HEK293T (cell line): ENCODE results near the gene GALC.

Experiments used
- ELF4 ChIP-seq: fragments of 450-650 bp; IDR thresholded peaks from 2 replicates; pipeline ENCODE4 v1.6.1; 2017; ENCODE audit warnings: antibody characterized with exemption
- TARDBP ChIP-seq: fragments of 450-650 bp; IDR thresholded peaks from 2 replicates; pipeline ENCODE4 v1.6.1; 2016
- ZNF384 ChIP-seq: fragments of 450-650 bp; IDR thresholded peaks from 2 replicates; pipeline ENCODE4 v1.6.1; 2016

DNA sequence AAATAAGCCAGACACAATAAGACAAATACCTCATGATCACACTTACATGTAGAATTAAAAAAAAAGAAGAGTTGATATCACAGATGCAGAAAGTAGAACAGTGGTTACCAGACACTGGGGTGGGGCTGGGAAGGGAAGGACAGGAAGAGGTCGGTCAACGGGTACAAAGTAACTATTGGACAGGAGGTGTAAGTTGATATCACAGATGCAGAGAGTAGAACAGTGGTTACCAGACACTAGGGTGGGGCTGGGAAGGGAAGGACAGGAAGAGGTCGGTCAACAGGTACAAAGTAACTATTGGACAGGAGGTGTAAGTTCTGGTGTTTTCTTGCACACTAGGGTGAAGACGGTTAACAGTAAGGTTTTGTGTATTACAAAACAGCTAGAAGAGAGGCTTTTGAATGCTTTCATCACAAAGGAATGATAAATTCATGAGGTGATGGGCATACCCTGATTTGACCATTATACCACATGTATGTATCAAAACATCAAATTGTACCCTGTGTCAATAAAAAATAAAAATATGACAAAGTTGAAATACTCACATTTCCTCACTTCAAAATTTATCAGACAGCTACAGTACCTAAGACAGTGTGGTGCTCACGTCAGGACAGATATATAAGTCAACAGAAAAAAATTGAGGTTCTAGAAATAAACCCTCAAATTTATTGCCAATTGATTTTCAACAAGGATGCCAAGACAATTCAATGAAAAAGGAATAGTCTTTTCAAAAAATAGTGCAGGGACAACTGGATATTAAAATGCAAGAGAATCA, 32.8 kb downstream of the GALC start:
- TF ChIP-seq ZNF384 (no peak), TARDBP (no peak), ELF4 (no peak)
